Esophagus squamous epithelium (tissue), 4 donors: ENCODE data around the gene NID1.

ENCODE experiments used
- POLR2A ChIP-seq, 4 donors: fragments of 450-650 bp; IDR thresholded peaks; one replicate each; pipeline ENCODE4 v1.6.1; 2017; ENCODE audit warnings: antibody characterized with exemption in 4 of 4, mild to moderate bottlenecking in 4 of 4, moderate library complexity in 3 of 4
- TF ChIP-seq, protein P1 (sequence below), 6 experiments: fragments of 450-650 bp in 4 of 6; fragments of 200-600 bp in 2 of 6; sonication (generic) in 2 of 6; IDR thresholded peaks; one replicate each; pipeline ENCODE4 v1.5.1; 2016 to 2019; ENCODE audit warnings: antibody characterized with exemption in 6 of 6, mild to moderate bottlenecking in 4 of 6, moderate library complexity in 4 of 6

DNA sequence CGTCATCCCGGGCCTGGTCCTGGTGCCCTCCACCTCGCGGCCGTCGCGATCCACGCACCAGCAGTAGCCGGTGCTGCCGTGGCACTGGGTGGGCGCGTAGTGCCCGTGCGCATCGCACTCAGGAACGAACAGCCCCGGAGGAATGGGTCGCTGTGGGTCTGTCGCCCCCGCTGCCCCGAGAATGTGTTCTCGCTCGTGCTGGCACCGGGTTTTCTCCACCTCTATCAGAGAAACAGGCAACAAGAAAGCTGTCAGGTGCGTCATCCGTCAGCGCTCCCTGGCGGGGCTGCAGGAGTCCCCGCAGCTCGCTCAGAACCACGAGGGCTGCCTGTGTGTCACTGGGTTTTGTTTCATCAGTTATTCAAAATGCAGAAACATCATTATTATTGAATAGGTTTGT, 71.2 kb downstream of the NID1 start:
- TF ChIP-seq, protein P1, sequence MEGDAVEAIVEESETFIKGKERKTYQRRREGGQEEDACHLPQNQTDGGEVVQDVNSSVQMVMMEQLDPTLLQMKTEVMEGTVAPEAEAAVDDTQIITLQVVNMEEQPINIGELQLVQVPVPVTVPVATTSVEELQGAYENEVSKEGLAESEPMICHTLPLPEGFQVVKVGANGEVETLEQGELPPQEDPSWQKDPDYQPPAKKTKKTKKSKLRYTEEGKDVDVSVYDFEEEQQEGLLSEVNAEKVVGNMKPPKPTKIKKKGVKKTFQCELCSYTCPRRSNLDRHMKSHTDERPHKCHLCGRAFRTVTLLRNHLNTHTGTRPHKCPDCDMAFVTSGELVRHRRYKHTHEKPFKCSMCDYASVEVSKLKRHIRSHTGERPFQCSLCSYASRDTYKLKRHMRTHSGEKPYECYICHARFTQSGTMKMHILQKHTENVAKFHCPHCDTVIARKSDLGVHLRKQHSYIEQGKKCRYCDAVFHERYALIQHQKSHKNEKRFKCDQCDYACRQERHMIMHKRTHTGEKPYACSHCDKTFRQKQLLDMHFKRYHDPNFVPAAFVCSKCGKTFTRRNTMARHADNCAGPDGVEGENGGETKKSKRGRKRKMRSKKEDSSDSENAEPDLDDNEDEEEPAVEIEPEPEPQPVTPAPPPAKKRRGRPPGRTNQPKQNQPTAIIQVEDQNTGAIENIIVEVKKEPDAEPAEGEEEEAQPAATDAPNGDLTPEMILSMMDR (IDR thresholded peaks at IDR 0.05), result no peak
- no peak for TF ChIP-seq POLR2A (IDR thresholded peaks at IDR 0.05)
